ENCODE measurements around the gene SETBP1. TPM values are rescaled to one million over a fixed set of nuclear protein-coding genes. Genes with fewer than 3 reads are reported as not detected.

Gene SETBP1
- total RNA-seq, 4 donors from 2014 or later = 14.5 to 34.2 (median 19.3) TPM

GRCh38 chr18:45063246-45064038 is 382.8 kb downstream of the SETBP1 start:
- TF ChIP-seq, protein P1, sequence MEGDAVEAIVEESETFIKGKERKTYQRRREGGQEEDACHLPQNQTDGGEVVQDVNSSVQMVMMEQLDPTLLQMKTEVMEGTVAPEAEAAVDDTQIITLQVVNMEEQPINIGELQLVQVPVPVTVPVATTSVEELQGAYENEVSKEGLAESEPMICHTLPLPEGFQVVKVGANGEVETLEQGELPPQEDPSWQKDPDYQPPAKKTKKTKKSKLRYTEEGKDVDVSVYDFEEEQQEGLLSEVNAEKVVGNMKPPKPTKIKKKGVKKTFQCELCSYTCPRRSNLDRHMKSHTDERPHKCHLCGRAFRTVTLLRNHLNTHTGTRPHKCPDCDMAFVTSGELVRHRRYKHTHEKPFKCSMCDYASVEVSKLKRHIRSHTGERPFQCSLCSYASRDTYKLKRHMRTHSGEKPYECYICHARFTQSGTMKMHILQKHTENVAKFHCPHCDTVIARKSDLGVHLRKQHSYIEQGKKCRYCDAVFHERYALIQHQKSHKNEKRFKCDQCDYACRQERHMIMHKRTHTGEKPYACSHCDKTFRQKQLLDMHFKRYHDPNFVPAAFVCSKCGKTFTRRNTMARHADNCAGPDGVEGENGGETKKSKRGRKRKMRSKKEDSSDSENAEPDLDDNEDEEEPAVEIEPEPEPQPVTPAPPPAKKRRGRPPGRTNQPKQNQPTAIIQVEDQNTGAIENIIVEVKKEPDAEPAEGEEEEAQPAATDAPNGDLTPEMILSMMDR (IDR thresholded peaks at IDR 0.05) = no peak
- ATAC-seq (ENCODE audit: low FRiP score) = no peak
- no peak for DNase-seq (ENCODE audit: low spot score)

- no peak for ATAC-seq (ENCODE audit: low FRiP score)
- TF ChIP-seq, protein P1 (IDR thresholded peaks at IDR 0.05) = no peak
- DNase-seq (ENCODE audit: low spot score) = no peak
Measured at GRCh38 chr18:45066210-45066609, 385.5 kb downstream of the SETBP1 start.

- no peak for ATAC-seq (ENCODE audit: low FRiP score)
- TF ChIP-seq, protein P1 (IDR thresholded peaks at IDR 0.05) = no peak
- DNase-seq (ENCODE audit: low spot score) = no peak
Measured at GRCh38 chr18:45066886-45067285, 386.2 kb downstream of the SETBP1 start.

DNA sequence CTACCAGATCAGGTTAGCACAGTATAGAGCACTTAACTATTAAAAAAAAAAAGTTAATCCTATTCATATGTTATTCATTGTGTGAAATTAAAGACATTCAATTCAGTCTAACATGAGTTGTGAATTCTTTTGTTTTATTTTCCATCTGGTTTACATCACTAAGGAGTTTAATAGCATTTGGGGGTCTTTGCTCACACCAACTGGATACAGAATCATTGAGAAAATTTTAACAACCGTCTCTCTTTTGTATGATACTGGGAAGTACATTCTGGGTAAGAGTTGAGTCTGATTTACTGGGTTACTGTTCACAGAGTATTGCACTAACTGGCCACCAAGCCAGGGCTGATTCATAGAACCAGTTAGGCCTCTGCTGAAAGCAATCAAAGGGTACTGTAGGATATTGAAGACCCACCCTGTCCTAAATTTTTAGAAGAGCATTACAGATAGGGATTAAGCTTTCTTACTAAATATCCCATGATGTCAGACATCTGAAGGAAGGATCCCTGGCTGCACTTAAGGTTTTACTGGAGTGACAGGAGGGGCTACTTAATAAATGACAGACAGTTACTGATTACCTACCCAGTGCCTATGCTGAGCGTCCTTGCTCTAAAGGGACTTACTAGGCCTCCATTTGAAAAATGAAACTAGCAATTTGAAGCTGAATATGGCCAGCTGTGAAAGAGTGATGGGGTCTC is 387.9 kb downstream of the SETBP1 start:
- DNase-seq (ENCODE audit: low spot score) = no peak
- no peak for ATAC-seq (ENCODE audit: low FRiP score)
- TF ChIP-seq, protein P1 (IDR thresholded peaks at IDR 0.05) = no peak

- no peak for DNase-seq (ENCODE audit: low spot score)
- no peak for ATAC-seq (ENCODE audit: low FRiP score)
- TF ChIP-seq, protein P1 (IDR thresholded peaks at IDR 0.05) = no peak
Measured at GRCh38 chr18:45069546-45069945, 388.9 kb downstream of the SETBP1 start.

- no peak for DNase-seq (ENCODE audit: low spot score)
- no peak for ATAC-seq (ENCODE audit: low FRiP score)
- TF ChIP-seq, protein P1 (IDR thresholded peaks at IDR 0.05) = no peak
Measured at GRCh38 chr18:45071956-45072355, 391.3 kb downstream of the SETBP1 start.

All from omental fat pad (tissue), 4 donors.